Measurements from ENCODE around the gene MTPN. TPM values are rescaled to one million over a fixed set of nuclear protein-coding genes. Genes with fewer than 3 reads are reported as not detected.

MTPN gene
- total RNA-seq, 6 experiments from 2014 or later, result 242 to 306 (median 273) TPM

- H3K27me3 Mint-ChIP-seq (ENCODE audit: insufficient read depth), result no peaks in the 10 kb centered on the region
- DNase-seq, result no peak
- peaks cover 63% of the 10 kb centered on the region for H3K4me1 Mint-ChIP-seq (ENCODE audit: low read depth)
- H3K4me3 Mint-ChIP-seq, result peak overlapping the region; percentile 26; the same call in 1 of the 2 replicates
- H3K27ac Mint-ChIP-seq, result peak overlapping the region; percentile 69
- H3K36me3 Mint-ChIP-seq (ENCODE audit: low read depth), result peaks cover 30% of the 10 kb centered on the region
- TF ChIP-seq CTCF (IDR thresholded peaks at IDR 0.05), result no peak
- H3K9me3 Mint-ChIP-seq, result no peaks in the 10 kb centered on the region
Observed at GRCh38 chr7:135964791-135965190, 12.4 kb downstream of the MTPN start.

GRCh38 chr7:135964274-135964673, 12.9 kb downstream of the MTPN start:
- peak overlapping the region; percentile 26; the same call in 1 of the 2 replicates for H3K4me3 Mint-ChIP-seq
- H3K27ac Mint-ChIP-seq, result peak overlapping the region; percentile 69

GRCh38 chr7:135962802-135963201, 14.4 kb downstream of the MTPN start:
- no peak overlapping the region for H3K27ac Mint-ChIP-seq
- H3K4me1 Mint-ChIP-seq (ENCODE audit: low read depth), result peaks cover 61% of the 10 kb centered on the region

More at GRCh38 chr7:135964274-135964673, 12.9 kb downstream of the MTPN start:
- no peak for TF ChIP-seq CTCF (IDR thresholded peaks at IDR 0.05)
- Mint-ChIP-seq H3K9me3 (no peaks in the 10 kb centered on the region), H3K36me3 (ENCODE audit: low read depth) (peaks cover 34% of the 10 kb centered on the region), H3K27me3 (ENCODE audit: insufficient read depth) (no peaks in the 10 kb centered on the region), H3K4me1 (ENCODE audit: low read depth) (peaks cover 69% of the 10 kb centered on the region)
- no peak for DNase-seq

GRCh38 chr7:135960709-135961451, 16.3 kb downstream of the MTPN start:
- H3K36me3 Mint-ChIP-seq (ENCODE audit: low read depth), result peaks cover 21% of the 10 kb centered on the region
- H3K4me3 Mint-ChIP-seq, result no peak overlapping the region

More at GRCh38 chr7:135962802-135963201, 14.4 kb downstream of the MTPN start:
- no peak for DNase-seq
- no peak overlapping the region for H3K4me3 Mint-ChIP-seq
- peaks cover 27% of the 10 kb centered on the region for H3K36me3 Mint-ChIP-seq (ENCODE audit: low read depth)
- no peaks in the 10 kb centered on the region for H3K27me3 Mint-ChIP-seq (ENCODE audit: insufficient read depth)
- no peaks in the 10 kb centered on the region for H3K9me3 Mint-ChIP-seq
- no peak for TF ChIP-seq CTCF (IDR thresholded peaks at IDR 0.05)

GRCh38 chr7:135959646-135960363, 17.4 kb downstream of the MTPN start:
- no peak for TF ChIP-seq CTCF (IDR thresholded peaks at IDR 0.05)
- H3K4me3 Mint-ChIP-seq, result no peak overlapping the region
- H3K4me1 Mint-ChIP-seq (ENCODE audit: low read depth), result peaks cover 34% of the 10 kb centered on the region
- H3K36me3 Mint-ChIP-seq (ENCODE audit: low read depth), result peaks cover 21% of the 10 kb centered on the region
- peak overlapping the region; percentile 17; the same call in 1 of the 2 replicates for H3K27ac Mint-ChIP-seq
- no peaks in the 10 kb centered on the region for H3K27me3 Mint-ChIP-seq (ENCODE audit: insufficient read depth)
- H3K9me3 Mint-ChIP-seq, result no peaks in the 10 kb centered on the region
- no peak for DNase-seq

More at GRCh38 chr7:135960709-135961451, 16.3 kb downstream of the MTPN start:
- DNase-seq, result no peak
- Mint-ChIP-seq H3K27ac (peak overlapping the region; percentile 1; the same call in 1 of the 2 replicates), H3K4me1 (ENCODE audit: low read depth) (peaks cover 45% of the 10 kb centered on the region), H3K9me3 (no peaks in the 10 kb centered on the region), H3K27me3 (ENCODE audit: insufficient read depth) (no peaks in the 10 kb centered on the region)
- no peak for TF ChIP-seq CTCF (IDR thresholded peaks at IDR 0.05)
